NCI-H774 (cell line): ENCODE results near the gene FGFR3.

Experiments
- DNase-seq: peaks from one replicate; lab custom pipeline; 2025; lab: John Stamatoyannopoulos, UW

Gene FGFR3

DNA sequence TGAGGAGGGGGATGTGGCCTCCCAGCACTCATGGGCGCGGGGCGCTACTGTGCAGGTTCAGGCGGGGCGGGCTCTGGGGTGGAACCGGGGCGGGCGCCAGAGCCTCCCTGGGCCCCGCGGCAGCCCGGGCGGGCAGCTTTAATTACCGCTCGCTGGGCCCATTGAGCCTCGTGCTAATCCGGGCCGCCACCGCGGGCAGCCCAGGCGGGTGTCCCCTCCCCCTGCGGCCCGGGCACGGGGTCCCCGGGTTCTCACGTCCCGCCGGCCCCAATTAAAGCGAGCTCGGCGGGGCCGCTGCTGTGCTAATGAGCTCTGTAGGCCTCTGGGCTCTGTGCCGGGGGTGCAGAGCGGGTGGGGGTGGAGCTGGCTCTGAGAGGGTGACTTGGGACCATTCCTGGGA is 22.8 kb upstream of the FGFR3 start:
- no peak for DNase-seq

DNA sequence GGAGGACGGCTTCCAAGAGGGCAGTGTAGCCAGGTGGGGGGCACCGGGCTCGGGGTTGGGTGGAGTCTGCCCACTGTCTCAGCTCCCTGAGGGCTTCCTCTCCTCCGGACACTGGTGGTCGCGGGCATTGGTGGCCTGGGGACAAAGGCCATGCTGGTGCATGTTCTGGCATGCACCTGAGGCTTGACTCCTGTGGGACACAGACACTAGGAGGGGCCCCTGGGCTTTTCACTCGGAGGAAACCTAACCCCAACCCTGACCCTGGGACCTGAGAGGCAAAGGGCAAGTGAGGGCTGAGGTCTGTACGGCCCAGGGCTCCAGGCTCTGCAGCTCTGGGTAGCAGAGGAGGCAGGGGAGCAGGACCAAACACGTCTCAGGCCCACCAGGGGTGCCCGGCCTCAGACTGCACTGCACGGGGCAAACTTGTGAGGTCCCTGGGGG is 22.3 kb upstream of the FGFR3 start:
- no peak for DNase-seq

DNA sequence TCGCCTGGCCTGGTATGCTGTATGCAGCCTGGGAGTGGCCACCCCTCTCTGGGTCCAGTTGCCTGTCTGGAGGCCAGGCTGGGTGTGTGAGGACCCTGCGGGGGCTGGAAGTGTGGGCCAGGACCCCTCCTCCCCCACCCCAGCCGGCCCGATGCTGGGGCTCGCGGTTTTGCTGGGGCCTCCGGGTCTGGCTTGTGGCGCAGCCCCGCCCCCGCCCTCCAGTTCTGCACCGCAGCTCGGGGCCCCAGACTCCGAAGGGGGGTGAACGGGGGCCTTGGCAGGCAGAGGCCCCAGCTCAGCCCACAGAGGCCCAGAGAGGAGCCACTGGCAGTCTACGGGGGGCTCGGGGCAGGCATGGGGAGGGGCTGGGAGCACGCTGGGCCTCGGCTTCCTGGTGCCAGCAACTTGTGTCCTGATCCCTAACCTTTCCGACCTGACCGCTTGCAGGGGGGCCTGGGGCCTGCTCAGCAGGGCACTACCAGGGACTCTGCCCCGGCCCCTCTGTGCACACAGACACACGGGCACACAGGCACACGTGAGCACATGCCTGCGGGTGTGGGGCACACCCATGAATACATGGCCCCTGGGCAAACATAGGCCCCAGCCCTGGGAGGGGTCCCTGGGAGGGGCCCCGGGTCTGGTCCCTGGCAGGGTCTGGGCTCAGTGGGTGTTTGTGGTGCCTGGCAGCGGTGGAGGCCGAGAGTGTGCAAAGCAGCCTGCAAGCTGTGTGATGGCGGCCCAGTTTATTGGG is 21.4 kb upstream of the FGFR3 start:
- no peak for DNase-seq

DNA sequence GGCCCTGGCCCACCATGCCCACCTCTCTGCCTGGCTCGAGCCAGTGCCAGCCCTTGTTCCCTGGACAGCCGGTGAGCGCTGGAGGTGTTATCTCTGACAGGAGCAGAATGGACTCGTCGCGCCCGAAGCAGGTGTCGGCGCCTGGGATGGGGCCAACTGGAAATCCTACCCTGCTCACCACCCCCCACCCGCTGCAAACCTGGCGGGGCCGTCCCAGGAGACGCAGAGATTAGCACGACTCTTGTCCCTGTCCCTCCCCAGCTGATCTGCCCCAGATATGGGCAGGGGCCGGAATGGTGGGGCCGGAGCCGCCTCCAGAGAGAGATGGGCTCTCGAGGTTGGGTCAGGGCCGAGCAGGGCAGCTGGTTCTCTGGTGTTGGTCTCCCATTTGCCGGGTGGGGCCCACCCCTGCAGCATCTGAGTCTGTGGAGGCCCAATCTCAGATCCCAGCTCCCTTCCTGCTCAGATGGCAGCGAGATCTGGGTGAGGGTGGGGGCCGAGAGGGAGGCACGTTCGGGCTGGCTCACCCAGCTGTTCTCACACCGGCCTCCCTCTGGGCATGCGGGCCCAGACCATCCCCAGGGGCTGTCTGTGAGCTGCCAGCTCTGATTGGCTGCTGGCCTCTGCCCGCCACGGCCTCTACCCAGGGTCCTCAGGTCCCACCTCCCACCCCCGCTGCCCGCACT is 20.1 kb upstream of the FGFR3 start:
- DNase-seq = no peak

DNA sequence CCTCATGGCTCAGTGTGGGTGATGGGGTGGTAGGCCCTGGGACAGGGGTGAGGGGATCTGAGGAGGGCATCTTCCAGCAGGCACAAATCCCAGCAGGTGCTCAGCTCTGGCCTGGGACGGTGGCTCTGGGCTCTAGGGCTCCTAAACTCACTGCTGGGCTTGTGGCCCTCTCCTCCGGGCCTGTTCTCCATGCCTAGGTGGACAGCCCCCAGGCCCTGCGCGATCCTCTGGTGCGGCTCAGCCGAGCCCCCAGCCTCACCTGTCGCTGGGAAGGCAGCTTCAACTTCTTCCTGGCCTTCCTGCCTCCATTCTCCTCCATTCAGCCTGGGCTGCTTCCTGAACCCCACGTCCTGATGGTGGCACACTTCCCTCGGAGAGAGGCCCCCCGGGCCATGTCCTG is 19.3 kb upstream of the FGFR3 start:
- no peak for DNase-seq

DNA sequence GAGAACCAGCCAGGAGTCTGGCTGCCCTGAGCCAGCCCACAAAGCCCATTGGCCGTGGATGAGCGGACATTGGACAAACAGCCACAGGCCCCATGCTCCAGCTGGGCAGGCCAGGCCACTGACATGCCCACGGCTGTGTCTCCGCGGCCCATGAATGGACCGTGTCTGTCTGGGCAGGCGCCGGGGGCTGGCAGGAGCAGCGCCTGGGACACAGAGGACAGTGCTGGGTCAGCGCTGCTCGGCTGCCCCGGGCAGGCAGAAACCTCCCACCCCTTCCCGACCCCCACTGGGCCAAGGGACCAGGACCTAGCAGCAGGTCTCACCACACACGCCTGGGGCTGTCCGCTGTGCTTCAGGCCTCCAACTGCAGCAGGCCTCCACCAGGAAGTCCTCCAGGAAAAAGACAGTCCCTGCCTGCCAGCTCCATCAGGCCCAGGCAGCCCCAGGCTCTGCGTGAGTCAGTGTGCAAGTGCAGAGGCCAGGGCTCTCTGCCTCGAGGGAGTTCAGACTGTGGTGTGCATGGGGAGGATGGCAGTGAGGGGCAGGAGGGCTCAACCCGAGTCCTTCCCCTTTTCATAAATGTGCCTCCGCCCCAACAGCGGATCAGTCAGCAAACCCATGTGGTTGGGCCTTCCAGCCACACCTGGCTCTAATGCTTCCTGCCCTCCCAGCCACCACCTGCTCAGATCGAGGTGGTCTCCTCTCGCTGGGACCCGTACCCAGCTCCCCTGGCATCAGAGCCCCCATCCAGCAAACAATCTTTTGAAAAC is 17.2 kb upstream of the FGFR3 start:
- no peak for DNase-seq

DNA sequence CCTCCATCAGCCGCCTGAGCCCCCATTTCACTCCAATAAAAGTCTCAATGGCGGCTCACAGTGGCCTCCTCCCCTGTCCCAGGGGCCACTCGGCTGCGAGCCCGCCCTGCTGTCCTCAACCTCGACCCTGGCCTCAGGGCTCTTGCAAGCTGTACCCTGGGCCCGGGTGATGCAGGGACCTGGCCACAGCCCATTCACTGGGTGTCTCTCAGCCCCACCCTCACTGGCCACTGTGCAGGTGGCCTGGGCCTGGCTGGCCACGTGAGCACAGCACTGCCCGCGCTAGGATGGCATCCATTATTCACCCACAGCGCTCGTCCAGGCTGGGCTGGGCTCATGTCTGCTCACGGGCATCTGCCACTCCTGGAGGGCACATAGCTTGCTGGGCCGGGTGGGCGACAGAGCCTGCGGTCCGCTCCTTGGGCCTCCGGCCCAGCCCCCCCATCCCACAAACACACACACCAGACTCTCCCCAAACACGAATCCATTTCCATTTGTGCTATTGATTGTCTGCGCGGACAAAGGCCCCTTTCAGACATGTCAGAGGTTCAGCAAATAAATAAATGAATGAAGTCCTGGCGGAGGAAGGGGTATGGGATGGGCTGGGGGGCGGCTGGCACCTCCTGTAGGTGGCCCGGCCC is 16.5 kb upstream of the FGFR3 start:
- no peak for DNase-seq

DNA sequence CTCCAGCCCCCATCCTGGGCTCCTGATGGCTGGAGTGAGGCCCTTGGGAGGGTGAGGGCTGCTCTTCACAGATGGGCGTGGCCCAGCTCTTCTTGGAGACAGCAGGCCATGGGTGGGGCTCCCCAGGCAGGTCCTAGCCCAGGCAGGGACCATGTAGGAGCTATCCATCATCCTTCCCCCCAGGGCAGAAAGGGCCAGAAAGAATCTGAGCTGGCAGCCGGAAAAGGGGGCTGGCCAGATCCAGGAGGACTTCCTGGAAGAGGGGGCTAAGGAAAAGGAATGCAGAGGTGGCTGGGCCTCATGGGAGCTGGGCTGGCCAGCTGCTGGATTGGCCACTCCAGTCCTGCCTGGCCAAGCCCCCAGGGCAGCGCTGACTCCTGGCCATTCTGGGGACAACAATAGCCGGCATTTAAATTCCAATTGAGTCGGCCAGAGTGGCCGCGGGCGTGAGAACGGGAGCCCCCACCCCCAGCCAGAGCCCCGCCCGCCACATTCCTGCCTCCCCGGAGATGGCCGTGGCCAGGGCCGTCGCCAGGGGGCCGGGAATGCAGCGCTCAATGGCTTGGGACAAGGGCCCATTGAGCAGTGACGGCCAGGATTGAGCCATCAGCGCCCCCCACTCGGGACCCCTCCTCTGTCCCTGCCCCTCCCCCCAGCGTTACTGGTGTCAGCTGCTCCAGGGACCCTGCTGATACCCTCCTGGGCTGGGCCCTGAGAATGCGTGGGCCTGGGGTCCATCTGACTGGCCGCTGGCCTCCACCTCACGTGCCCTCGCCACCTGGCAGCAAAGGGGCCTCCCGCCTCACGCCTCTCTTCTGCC is 15.1 kb upstream of the FGFR3 start:
- no peak for DNase-seq

DNA sequence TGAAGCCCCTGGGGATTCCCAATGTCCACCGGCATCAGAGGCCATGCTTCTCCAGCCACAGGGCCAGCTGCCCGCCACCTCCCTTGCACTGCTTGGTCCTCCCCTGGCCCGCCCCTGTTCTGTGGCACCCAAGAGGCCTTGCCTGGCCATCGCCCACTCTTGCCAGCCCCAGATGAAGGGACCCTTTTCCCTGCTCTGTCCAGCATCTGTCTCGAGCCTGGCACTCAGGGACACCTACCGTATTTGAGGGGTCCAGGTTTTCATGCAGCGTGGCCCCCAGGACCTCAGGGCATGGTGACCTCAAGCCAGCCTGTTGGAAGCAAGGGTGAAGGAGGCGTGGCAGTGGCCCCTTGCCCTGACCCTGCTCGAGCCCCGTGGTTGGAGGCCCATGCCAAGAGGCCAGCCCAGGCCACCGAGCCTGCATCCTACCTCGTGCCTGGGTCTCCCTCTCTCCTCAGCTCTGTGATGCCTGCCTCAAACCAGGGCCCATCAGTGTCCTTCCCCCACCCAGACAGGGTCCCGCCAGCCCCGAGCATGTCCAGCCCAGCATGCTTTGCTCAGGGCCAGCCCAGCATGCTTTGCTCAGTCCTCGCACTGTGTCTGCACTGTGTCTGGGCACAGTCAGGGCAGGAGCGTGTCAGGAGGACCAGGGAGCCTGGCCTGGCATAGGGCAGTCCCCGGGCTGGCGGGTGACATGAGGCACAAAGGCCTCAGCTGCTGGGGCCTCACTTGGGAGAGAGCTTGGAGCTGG is 14.3 kb upstream of the FGFR3 start:
- DNase-seq = no peak

DNA sequence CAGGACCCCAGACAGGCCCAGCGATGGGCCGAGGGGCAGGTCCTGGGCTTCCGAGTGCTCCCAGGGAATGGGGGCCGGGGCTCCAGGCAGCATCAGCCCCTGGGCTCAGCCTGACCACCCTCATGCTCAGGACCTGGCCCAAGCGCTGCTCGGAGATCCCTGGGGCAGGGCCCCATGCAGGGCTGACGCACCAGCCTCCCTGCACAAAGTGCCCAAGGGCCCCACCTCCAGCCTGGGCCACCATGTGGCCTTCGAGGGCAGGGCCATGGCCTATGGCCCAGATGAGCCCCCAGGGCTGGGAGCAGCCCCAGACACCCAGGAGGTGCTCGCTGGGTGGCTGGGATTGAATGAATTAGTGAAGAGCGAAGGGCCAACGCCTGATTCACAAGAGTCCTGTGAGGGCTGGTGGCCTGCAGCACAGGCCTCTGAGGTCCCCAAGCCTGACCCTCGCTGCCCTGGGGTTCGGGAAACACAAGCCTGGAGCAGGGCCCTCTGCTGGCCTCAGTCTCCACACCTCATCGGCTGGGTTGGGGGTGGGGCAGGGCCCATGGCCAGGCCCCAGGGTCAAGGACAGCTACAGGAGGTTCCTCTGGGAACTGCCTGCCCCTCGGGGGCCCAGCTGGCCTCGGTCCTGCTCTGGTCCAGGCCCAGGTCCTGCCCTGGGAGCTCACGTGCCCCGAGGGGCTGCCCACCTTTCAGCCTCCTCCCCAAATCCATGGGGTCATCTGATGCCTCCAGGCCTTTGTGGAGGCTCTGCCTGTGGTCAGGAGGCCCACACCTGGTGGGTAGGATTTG is 13.3 kb upstream of the FGFR3 start:
- DNase-seq = no peak

DNA sequence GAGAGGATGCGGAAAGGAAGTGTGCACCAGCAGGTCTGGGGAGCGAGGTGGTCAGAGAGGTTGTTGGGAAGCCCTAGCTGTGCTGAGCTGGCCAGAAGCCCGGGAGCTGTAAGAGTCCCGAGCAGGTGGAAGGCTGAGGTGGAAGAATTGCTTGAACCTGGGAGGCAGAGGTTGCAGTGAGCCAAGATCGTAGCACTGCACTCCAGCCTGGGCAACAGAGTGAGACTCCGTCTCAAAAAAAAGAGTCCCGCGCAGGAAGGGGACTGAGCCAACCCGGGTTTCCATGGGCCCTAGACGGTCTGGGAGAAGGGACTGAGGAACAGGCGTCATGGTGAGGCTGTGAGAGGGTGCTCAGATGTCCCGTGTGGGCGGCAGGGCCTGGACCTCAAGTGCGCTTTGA is 12.7 kb upstream of the FGFR3 start:
- no peak for DNase-seq

DNA sequence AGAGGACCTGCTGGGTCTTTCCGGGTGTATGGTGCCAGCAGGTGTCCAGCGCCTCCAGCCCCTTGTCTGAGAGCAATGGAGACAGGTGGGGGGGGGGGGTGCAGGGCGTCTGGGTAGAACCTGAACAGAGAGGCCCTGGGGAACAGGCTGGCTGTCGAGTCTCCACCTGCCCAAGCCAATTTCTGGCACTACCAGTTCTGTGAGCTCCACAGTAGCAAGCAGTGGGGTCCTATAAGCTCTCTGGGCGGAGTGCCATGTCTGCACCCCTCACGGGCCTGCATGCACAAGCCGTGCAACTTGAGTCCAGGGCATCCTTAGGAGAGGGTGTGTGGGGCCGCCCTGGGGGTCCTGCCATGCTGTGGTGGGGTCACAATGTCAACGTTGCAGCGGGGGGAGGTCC is 10.1 kb upstream of the FGFR3 start:
- DNase-seq = no peak

DNA sequence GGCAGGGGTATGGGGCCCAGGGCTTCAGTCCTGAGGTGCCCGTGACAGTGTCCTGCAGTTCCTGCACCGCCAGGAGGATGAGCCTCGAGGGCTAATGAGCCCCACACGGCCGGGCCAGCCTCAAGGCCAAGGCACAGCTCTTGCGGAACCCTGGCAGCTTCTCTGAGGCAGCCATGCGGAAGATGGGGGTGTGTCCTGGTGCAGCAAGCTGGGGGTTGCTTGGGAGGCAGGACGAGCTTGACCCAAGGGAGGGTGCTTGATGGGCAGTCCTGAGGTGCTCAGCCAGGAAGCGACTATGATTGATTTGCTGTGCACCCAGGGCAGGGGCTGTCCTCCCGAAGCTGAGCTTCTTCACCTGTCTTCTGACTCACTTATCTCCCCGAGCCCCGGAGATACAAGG is 9.1 kb upstream of the FGFR3 start:
- DNase-seq = no peak

DNA sequence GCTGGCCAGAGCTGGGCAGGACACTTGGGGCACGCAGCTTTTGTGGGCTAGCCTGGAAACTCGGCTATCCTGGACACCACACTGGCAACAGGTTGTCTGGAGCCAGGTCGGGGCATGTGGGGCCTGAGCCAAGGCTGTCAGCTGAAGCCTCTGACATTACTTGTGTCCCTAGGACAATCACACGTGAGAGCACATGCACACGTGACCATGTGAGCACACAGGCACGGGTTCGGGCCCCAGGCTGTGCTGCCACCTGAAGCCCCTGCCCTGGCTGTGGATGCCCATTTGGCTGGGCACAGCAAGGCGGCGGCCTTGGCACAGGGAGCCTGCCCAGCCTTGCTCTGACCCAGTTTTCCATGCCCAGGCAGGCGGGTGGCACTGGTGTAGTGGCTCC is 8.7 kb upstream of the FGFR3 start:
- no peak for DNase-seq

DNA sequence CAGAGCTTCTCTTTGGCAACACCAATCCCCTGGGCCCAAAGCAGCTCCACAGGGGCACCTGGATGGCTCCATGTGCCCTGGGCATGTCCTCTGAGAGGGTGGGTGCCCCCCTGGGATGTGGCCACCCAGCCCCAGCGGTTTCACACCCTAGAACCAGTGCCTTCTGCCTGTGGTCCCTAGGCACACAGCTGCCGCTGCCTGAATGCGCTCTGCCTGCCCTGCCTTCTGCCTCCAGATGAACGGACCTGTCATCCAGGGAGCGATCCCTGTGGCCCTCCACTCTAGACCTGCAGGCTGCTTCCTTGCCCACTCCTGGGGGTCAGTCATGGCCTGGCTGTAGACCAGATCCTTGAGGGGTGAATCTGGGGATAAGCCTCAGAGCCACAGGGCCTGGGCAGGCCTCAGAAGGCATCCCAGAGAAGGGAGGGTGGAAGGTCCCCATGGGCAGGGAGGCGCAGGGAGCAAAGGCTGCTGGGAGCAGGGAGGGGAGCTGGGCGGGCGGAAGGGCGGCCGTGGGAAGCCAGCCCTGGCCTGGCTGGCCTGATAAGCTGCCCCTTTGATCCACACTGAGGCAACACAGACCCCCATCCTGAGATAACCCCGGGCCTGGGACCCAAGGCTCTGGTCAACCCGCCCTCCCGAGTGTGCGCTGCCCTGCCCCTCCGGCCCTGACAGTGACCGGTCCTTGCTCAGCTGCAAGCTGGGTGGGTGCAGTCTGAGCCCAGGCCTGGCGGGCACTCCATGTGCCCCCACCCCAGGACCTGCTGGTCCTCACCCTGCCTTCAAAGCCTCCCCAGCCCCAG is 8.1 kb upstream of the FGFR3 start:
- no peak for DNase-seq

DNA sequence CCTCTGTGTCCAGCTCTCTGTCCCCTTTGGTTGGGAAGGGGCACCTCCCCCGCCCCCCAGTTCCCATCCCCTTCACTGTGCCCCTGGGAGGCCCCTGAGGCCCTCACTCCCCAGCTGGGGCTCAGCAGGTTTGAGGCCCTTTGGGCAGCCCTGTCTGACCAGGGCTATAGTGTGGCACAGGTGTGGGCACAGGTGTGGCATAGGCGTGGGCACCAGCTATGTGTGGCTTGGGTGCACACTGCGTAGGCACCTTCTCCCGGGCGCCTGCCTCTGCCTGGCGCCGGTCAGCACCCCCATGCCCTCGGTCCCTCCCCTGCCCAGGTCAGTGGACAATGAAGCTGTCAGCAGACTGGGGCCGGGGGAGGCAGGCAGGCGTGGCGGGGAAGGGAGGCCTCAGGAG is 7.5 kb upstream of the FGFR3 start:
- DNase-seq = no peak

DNA sequence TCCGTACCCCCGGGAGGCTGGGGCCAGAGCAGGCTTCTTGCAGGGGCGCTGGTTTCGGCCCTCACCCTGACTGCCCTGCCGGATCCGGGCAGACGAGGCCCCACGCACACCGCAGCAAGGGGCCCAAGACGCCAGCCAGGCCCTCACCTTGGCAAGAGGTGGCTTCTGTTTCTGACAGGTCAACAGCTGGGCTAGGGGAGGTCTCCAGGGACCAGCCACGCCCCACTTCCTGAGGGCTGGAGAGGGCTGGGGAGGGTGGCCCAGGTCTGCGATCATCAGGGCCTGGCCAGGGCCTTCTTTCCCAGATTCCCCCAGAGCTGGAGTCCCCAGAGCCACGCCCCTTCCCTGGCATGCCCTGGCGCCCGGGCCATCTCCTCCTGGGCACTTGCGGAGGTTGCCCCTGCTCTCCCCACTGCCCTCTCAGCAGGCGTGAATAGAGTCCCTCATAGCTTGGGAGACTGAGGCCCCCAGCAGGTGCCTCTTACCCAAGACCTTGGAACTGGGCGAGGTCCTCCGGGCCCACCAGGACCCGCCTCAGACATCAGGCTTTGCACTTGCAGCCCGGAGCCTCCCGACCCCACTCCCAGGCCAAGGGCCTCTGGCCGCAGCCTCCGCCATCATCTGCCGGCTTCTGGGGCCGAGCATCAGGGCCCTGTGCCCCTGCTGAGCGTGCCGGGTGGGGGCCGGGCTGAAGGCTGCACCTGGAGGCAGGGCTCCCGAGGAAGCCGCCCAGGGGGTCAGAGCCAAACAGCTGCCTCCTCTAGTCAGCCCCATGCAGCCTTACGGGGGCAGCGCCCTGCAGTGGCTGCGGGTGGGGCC is 6.3 kb upstream of the FGFR3 start:
- DNase-seq = no peak

DNA sequence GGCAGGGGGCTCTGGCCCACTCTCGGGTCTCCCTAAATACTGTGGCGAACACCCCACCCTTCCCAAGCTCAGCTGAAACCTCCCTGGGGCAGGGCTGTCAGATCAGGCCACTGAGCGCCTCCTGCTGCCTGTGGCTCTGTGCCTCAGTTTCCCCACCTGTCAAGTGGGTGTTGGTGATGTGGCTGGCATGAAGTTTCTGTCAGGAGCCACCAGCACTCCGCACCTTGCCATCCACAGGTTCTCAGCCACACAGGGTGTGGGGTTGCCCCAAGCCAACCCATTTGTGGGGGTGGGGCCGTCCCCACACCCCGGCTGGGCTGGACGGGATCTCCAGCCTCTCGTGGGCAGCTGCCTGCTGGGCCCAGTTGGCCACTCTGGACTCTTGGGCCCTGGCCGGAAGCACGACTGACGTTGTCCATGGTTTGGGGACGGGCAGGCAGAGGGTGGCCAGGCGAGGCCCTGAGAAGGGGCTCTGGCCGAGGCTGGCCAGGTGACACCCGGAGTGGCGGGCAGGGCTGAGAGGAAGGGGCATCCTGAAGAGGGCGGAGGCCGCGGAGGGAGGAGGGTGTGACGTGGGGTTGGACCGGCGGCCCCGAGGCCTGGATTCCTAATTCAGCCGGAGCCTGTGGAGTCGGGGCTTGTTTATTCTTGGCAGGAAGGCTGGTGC is 5.5 kb upstream of the FGFR3 start:
- DNase-seq = no peak
